ENCODE results near the gene TXNDC16.

The TXNDC16 gene

DNA sequence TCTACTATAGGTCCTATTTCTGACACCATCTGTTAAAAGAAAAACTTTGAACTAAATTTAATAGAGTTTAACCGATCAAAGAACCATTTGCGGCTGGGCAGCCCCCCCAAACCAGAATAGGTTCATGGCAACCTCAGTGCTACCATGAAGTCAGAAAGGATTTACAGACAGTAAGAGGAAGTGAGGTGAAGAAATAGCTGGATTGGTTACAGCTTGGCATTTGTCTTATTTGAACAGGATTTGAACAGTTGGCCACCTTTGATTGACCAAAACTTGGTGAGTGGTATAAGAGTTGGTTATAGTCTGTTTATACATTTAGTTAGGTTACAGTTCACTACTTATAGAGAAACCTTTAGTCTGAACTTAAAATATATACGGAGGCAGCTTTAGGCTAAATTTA lies 88.9 kb downstream of the TXNDC16 start:
- DNase-seq, result no peak
- intact Hi-C loops (cut with DNase I), result no loop called here

GRCh38 chr14:52461721-52462120 lies 90.6 kb downstream of the TXNDC16 start:
- no peak for DNase-seq
- intact Hi-C loops (cut with DNase I), result no loop called here

- DNase-seq, result no peak
- intact Hi-C loops (cut with DNase I), result no loop called here
These were observed 93.6 kb downstream of the TXNDC16 start for GRCh38 chr14:52458721-52459085.

- intact Hi-C loops (cut with DNase I), result no loop called here
These were observed 94.9 kb downstream of the TXNDC16 start for GRCh38 chr14:52457411-52457810.

DNA sequence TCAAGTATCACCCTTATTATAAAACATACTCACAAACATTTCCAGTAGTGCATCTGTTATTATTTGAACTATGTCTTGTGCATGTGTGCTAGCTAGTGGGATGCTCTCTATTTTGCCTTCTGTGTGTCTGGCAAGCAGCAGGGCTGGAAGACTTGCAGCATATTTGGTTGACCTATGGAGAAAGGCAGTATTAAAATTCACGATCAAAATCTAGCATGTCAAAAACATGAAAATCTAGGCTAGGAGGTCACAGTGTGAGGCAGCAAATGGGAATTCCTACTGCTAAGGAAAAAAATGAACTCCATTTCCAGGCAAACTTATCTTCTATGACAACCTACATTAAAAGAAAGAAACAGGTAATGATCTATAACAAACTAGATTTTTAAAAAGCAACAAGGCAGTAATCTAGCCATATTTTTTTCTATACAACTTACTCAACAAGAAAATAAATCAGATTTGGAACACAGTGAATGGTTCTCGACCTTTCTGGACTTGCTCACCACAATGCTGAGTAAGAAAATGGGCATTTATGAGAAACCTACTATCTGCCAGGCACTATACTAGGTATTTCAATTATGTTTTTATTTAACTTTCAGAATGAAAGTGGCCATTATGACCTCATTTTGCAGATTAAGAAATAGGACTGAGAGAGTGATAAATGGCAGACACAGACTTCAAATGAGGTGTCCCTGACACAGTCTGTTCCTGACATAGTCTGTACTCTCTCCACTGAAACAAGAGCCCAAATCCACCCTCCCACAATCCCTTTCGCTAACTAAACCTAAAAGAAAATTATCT lies 96.8 kb downstream of the TXNDC16 start:
- intact Hi-C loops (cut with DNase I), result no loop called here
- no peak for DNase-seq

More at GRCh38 chr14:52457411-52457810, 94.9 kb downstream of the TXNDC16 start:
- DNase-seq, result no peak

DNA sequence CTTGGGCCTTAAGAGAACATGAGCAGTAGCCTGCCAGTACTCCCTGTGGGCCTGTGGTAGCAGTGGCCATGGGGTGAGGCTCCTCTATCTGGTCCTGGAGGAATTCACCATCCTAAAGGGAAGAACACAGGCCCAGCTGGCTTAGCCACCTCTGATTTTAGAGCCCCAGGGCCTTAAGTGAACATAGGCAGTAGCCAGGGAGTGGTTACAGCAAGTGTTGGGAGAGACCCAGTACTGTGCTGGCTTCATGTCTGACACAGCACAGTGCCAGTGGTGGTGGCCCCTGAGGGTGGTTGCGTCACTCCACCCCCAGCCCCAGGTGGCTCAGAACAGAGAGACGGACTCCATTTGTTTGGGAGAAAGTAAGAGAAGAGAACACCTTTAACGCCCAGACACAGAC lies 105.1 kb downstream of the TXNDC16 start:
- DNase-seq, result no peak
- intact Hi-C loops (cut with DNase I), result no loop called here

DNA sequence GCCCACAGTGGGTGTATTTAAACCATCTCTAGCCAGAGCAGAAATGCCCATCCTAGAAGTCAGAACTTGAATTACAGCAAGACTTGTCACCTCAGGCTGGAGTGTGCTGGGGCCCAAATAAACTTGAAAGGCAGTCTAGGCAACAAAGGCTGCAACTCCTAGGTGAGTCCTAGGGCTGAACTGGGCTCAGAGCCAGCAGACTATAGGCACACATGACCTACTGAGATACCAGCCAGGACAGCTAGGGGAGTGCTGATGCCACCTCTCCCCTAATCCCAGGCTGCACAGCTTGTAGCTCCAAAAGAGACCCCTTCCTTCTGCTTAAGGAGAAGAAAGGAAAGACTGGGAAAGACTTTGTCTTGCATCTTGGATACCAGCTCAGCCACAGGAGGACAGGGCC lies 106.0 kb downstream of the TXNDC16 start:
- DNase-seq, result no peak
- intact Hi-C loops (cut with DNase I), result no loop called here

GRCh38 chr14:52443506-52443905 lies 108.8 kb downstream of the TXNDC16 start:
- intact Hi-C loops (cut with DNase I), result no loop called here
- DNase-seq, result no peak

- no peak for DNase-seq
- intact Hi-C loops (cut with DNase I), result no loop called here
These were observed 109.7 kb downstream of the TXNDC16 start for GRCh38 chr14:52442602-52443001.

DNA sequence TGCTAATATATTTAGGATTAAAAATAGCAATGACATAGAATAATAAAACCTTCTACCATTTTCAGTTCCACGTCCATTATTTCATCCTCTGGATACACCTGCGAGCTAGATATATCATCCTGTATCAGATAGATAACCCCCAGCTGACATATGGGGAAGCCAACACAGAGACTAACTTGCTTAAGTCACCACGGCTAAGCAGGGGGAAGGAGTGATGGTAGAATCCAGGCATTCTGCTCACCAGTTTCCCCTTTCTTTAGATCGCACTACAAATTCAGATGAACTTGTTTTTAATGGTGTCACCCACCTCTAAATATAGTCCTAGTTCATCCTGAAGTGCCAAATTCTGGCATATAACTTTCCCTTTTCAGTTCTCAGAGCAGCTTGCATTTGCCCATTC lies 110.1 kb downstream of the TXNDC16 start:
- intact Hi-C loops (cut with DNase I), result no loop called here
- no peak for DNase-seq

- no peak for DNase-seq
- intact Hi-C loops (cut with DNase I), result no loop called here
These were observed 112.8 kb downstream of the TXNDC16 start for GRCh38 chr14:52439476-52439875.

- DNase-seq, result no peak
- intact Hi-C loops (cut with DNase I), result no loop called here
These were observed 117.3 kb downstream of the TXNDC16 start for GRCh38 chr14:52434955-52435354.

- intact Hi-C loops (cut with DNase I), result no loop called here
- DNase-seq, result no peak
These were observed 121.8 kb downstream of the TXNDC16 start for GRCh38 chr14:52430474-52430873.

DNA sequence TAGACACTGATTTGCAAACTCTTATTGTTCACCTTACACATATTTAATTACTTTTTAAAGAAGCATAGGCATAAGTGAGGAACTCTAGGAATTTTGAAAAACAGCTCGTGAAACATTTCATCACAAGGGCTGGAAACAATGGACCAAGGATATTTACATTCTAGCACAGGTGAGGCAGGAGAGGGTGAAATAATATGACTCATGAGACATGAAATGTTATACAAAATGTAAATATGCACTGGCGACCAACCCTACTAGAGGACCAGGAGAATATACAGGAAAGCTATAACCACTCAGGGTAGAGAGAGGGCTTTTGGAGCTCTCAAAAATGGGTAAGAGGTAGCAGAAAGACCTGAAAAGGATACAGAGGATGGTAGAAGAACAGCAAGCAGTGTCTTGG lies 122.9 kb downstream of the TXNDC16 start:
- no peak for DNase-seq
- intact Hi-C loops (cut with DNase I), result no loop called here

DNA sequence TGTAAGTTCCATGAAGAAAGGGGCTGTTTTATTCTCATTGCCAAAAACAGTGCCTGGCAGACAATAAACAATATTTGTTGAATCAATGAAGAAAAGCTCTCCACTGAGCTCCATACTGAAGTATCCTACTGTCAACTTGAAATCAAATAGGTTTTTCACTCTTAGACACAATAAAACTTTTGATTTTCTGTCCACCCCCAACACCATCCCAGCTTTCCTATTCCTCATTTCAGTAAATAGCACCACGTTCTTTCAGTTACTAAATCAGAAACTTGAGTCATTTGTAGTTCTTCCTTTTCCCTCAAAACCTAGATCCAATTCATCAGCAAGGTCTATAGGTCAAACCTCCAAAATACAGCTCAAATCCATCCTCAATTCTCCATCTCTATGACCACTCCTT lies 124.8 kb downstream of the TXNDC16 start:
- intact Hi-C loops (cut with DNase I), result no loop called here
- no peak for DNase-seq

- intact Hi-C loops (cut with DNase I), result no loop called here
- DNase-seq, result no peak
These were observed 129.5 kb downstream of the TXNDC16 start for GRCh38 chr14:52422650-52423356.

DNA sequence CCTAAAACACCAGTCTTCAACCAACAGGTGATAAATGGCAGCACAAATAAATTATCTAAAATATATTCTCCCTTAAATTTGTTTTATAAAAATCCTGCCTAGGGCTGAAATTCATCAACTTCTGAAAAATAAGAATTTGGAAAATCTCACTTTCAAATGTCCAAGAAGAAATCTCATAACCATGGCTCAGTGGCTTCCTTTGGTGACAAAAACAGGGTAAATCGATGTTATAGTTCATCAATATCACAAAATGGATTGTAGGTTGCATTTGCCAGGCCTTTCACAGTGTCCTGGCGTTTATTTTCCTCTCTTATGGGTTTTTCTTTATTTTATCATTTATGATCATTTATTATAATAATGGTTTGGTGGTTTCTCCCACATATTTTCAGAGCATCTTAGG lies 135.2 kb downstream of the TXNDC16 start:
- intact Hi-C loops (cut with DNase I), result no loop called here
- no peak for DNase-seq

- intact Hi-C loops (cut with DNase I), result no loop called here
- DNase-seq, result no peak
These were observed 138.4 kb downstream of the TXNDC16 start for GRCh38 chr14:52413729-52414408.

GRCh38 chr14:52412426-52412825 lies 139.9 kb downstream of the TXNDC16 start:
- no peak for DNase-seq
- intact Hi-C loops (cut with DNase I), result no loop called here

DNA sequence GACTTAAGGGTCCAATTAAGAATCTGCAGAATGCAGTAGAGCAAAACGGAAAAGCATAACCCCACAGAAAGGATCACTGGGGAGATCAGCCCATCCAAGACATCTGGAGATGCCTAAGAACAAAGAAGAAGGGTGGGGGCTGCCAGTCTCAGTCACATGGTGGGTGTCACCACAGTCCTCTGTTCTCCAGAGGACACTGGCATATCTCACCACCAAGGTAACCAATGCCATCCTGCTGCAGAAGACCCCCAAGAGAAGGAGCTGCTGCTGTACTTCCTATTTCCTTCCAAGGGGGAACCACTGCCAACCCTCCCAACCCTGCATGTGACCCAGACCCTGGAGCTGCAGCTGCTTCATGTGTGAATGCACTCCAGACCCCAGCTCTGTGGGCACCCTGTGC lies 147.0 kb downstream of the TXNDC16 start:
- DNase-seq, result no peak
- intact Hi-C loops (cut with DNase I), result no loop called here

All from head of caudate nucleus (tissue), 42 donors.